ENCODE data around the gene MYO7B.

The MYO7B gene

DNA sequence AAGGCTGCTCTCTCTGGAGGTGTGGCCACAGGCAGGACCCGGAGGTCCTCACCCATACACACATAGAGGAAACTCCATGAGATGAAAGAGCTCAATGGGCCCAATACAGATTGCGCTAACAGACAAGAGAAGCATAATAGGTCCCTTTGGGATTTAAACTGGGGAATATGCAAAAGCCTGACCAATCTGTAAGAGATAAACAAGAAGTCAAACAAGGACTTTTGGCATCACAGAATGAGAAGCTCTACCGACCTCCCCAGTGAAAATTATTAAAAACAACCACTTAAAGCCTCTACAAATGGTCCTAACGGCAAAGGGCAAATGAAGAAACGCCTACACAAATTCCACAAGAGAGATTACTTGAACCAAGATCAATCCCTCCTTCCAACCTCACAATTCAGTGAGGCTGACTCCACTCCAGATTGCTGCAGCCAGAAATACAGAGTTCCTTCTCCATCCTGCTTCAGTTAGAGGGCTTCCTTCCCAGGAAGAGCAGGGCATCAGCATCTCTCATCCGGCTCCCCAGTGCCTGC is 20.0 kb upstream of the MYO7B start:
- no CpG with 5 or more reads among the region's 6 CpGs for WGBS, 2 donors (ENCODE audit: extremely low coverage in 2 of 2, insufficient read length in 2 of 2, insufficient replicate concordance in 1 of 2)

DNA sequence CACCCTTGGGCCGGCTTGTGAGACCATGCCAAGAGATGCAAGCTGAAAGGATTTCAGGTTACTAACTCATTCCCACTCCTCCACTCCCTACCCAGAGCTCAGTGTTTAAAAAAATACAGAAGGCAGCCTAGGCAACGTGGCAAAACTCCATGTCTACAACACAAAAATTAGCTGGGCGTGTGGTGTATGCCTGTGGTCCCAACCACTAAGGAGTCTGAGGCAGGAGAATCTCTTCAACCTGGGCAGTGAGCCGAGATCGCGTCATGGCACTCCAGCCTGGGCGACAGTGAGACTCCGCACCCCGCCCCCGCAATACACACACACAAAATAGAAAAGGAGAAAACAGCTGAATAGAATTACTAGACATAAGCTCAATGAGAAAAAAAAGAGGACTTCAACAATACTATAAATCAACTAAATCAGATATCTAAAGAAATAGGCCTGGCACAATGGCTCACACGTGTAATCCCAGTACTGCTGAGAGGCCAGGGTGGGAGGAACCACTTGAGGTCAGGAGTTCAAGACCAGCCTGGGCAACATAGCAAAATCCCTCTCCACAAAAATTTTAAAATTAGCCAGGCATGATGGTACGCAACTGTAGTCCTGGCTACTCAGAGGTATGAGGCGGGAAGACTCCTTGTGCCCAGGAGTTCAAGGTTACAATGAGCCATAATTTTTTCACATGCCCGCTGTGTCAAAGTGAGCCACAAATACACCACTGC is 19.3 kb upstream of the MYO7B start:
- H2AFZ ChIP-seq (ENCODE audit: low read length), result no peak overlapping the region
- no peak for DNase-seq (ENCODE audit: low spot score)
- H4K91ac ChIP-seq (ENCODE audit: low read depth, low read length, poor library complexity), result no peak overlapping the region
- H3K79me1 ChIP-seq (ENCODE audit: low read depth, low read length), result peaks cover 7% of the 10 kb centered on the region
- no peak overlapping the region for H4K8ac ChIP-seq (ENCODE audit: low read depth, low read length)
- H2BK12ac ChIP-seq (ENCODE audit: low read length), result no peak overlapping the region
- peaks cover 0 to 9% of the 10 kb centered on the region in 2 donors for H3K4me1 ChIP-seq (ENCODE audit: control insufficient read depth in 2 of 2, insufficient read depth in 1 of 2, low read depth in 1 of 2, low read length in 2 of 2)
- no CpG with 5 or more reads among the region's 14 CpGs for WGBS, 2 donors (ENCODE audit: extremely low coverage in 2 of 2, insufficient read length in 2 of 2, insufficient replicate concordance in 1 of 2)
- no peak overlapping the region for H3K18ac ChIP-seq (ENCODE audit: low read length)
- H3K36me3 ChIP-seq (replicated peaks in 1 of 2; ENCODE audit: control insufficient read depth in 2 of 2, insufficient read depth in 2 of 2, low read length in 2 of 2), result peaks cover 16 to 94% of the 10 kb centered on the region in 2 donors
- no peaks in the 10 kb centered on the region for H3K9me3 ChIP-seq (replicated peaks in 1 of 2; ENCODE audit: control insufficient read depth in 2 of 2, insufficient read depth in 1 of 2, low read depth in 1 of 2, low read length in 2 of 2)
- H3K27me3 ChIP-seq (ENCODE audit: control insufficient read depth in 3 of 3, insufficient read depth in 3 of 3, low read depth in 1 of 3, low read length in 3 of 3), result no peaks in the 10 kb centered on the region
- H2BK120ac ChIP-seq (ENCODE audit: low read depth, low read length), result no peak overlapping the region
- no peak overlapping the region for H3K4me3 ChIP-seq (ENCODE audit: low read length in 2 of 2)
- H2BK5ac ChIP-seq (ENCODE audit: low read length), result no peak overlapping the region
- no peak overlapping the region for H3K23ac ChIP-seq (ENCODE audit: low read depth, low read length, poor library complexity)
- no peak overlapping the region for H3K4me2 ChIP-seq (ENCODE audit: insufficient read depth, low read length, poor library complexity, severe bottlenecking)
- H3K27ac ChIP-seq (replicated peaks; ENCODE audit: low read length), result no peak overlapping the region
- no peak overlapping the region for H3K4ac ChIP-seq (ENCODE audit: low read length)
- H3K14ac ChIP-seq (ENCODE audit: low read length), result no peak overlapping the region
- no peak overlapping the region for H3K9ac ChIP-seq (ENCODE audit: low read depth, low read length, poor library complexity)
- no peak overlapping the region for H2BK15ac ChIP-seq (ENCODE audit: low read length)
- H2AK5ac ChIP-seq (ENCODE audit: low read depth, low read length), result no peak overlapping the region

More for the DNA sequence above, 20.0 kb upstream of the MYO7B start:
- H3K36me3 ChIP-seq (replicated peaks in 1 of 2; ENCODE audit: control insufficient read depth in 2 of 2, insufficient read depth in 2 of 2, low read length in 2 of 2), result peaks cover 17 to 95% of the 10 kb centered on the region in 2 donors
- H4K91ac ChIP-seq (ENCODE audit: low read depth, low read length, poor library complexity), result no peak overlapping the region
- no peak overlapping the region for H2AK5ac ChIP-seq (ENCODE audit: low read depth, low read length)
- no peak overlapping the region for H2AFZ ChIP-seq (ENCODE audit: low read length)
- H3K27me3 ChIP-seq (ENCODE audit: control insufficient read depth in 3 of 3, insufficient read depth in 3 of 3, low read depth in 1 of 3, low read length in 3 of 3), result no peaks in the 10 kb centered on the region
- H3K4me1 ChIP-seq (ENCODE audit: control insufficient read depth in 2 of 2, insufficient read depth in 1 of 2, low read depth in 1 of 2, low read length in 2 of 2), result peaks cover 0 to 9% of the 10 kb centered on the region in 2 donors
- H3K79me1 ChIP-seq (ENCODE audit: low read depth, low read length), result peaks cover 7% of the 10 kb centered on the region
- no peak overlapping the region for H3K4me3 ChIP-seq (ENCODE audit: low read length in 2 of 2)
- H3K9me3 ChIP-seq (replicated peaks in 1 of 2; ENCODE audit: control insufficient read depth in 2 of 2, insufficient read depth in 1 of 2, low read depth in 1 of 2, low read length in 2 of 2), result no peaks in the 10 kb centered on the region
- H3K14ac ChIP-seq (ENCODE audit: low read length), result no peak overlapping the region
- H3K23ac ChIP-seq (ENCODE audit: low read depth, low read length, poor library complexity), result no peak overlapping the region
- DNase-seq (ENCODE audit: low spot score), result no peak
- H2BK12ac ChIP-seq (ENCODE audit: low read length), result no peak overlapping the region
- H4K8ac ChIP-seq (ENCODE audit: low read depth, low read length), result no peak overlapping the region
- no peak overlapping the region for H3K4me2 ChIP-seq (ENCODE audit: insufficient read depth, low read length, poor library complexity, severe bottlenecking)
- H3K27ac ChIP-seq (replicated peaks; ENCODE audit: low read length), result no peak overlapping the region
- no peak overlapping the region for H3K4ac ChIP-seq (ENCODE audit: low read length)
- H2BK5ac ChIP-seq (ENCODE audit: low read length), result no peak overlapping the region
- H2BK15ac ChIP-seq (ENCODE audit: low read length), result no peak overlapping the region
- H2BK120ac ChIP-seq (ENCODE audit: low read depth, low read length), result no peak overlapping the region
- no peak overlapping the region for H3K9ac ChIP-seq (ENCODE audit: low read depth, low read length, poor library complexity)
- H3K18ac ChIP-seq (ENCODE audit: low read length), result no peak overlapping the region

DNA sequence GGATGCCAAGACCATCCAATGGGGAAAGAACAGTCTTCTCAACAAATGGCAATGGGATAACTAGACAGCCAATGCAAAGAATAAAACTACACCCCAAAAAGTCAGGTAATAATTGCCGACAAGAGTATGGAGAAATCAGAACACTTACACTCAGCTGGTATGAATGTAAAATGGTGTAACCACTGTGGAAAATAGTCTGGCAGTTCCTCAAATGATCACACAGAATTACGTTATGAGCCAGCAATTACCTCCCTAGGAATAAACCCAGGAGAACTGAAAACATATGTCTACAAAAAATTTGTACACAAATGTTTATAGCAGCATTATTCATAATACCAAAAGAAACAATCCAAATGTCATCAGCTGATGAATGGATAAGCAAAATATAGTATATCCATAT is 18.0 kb upstream of the MYO7B start:
- Histone ChIP-seq H2BK120ac (ENCODE audit: low read depth, low read length) (no peak overlapping the region), H3K79me1 (ENCODE audit: low read depth, low read length) (peaks cover 7% of the 10 kb centered on the region), H2BK15ac (ENCODE audit: low read length) (no peak overlapping the region), H3K9me3 (replicated peaks in 1 of 2; ENCODE audit: control insufficient read depth in 2 of 2, insufficient read depth in 1 of 2, low read depth in 1 of 2, low read length in 2 of 2) (no peaks in the 10 kb centered on the region), H3K23ac (ENCODE audit: low read depth, low read length, poor library complexity) (no peak overlapping the region), H3K14ac (ENCODE audit: low read length) (no peak overlapping the region), H3K4me2 (ENCODE audit: insufficient read depth, low read length, poor library complexity, severe bottlenecking) (no peak overlapping the region), H3K27me3 (ENCODE audit: control insufficient read depth in 3 of 3, insufficient read depth in 3 of 3, low read depth in 1 of 3, low read length in 3 of 3) (no peaks in the 10 kb centered on the region), H3K4me3 (ENCODE audit: low read length in 2 of 2) (no peak overlapping the region), H3K36me3 (replicated peaks in 1 of 2; ENCODE audit: control insufficient read depth in 2 of 2, insufficient read depth in 2 of 2, low read length in 2 of 2) (peaks cover 16 to 94% of the 10 kb centered on the region in 2 donors), H4K8ac (ENCODE audit: low read depth, low read length) (no peak overlapping the region), H2AK5ac (ENCODE audit: low read depth, low read length) (no peak overlapping the region), H3K27ac (replicated peaks; ENCODE audit: low read length) (no peak overlapping the region), H3K18ac (ENCODE audit: low read length) (no peak overlapping the region), H4K91ac (ENCODE audit: low read depth, low read length, poor library complexity) (no peak overlapping the region), H2AFZ (ENCODE audit: low read length) (no peak overlapping the region), H3K4ac (ENCODE audit: low read length) (no peak overlapping the region), H2BK5ac (ENCODE audit: low read length) (no peak overlapping the region), H3K9ac (ENCODE audit: low read depth, low read length, poor library complexity) (no peak overlapping the region), H3K4me1 (ENCODE audit: control insufficient read depth in 2 of 2, insufficient read depth in 1 of 2, low read depth in 1 of 2, low read length in 2 of 2) (peaks cover 0 to 9% of the 10 kb centered on the region in 2 donors), H2BK12ac (ENCODE audit: low read length) (no peak overlapping the region)
- no CpG with 5 or more reads among the region's 2 CpGs for WGBS, 2 donors (ENCODE audit: extremely low coverage in 2 of 2, insufficient read length in 2 of 2, insufficient replicate concordance in 1 of 2)
- no peak for DNase-seq (ENCODE audit: low spot score)

GRCh38 chr2:127520424-127520823 is 15.1 kb upstream of the MYO7B start:
- Histone ChIP-seq H3K9ac (ENCODE audit: low read depth, low read length, poor library complexity) (no peak overlapping the region), H2BK12ac (ENCODE audit: low read length) (no peak overlapping the region), H3K79me1 (ENCODE audit: low read depth, low read length) (peaks cover 2% of the 10 kb centered on the region), H3K23ac (ENCODE audit: low read depth, low read length, poor library complexity) (no peak overlapping the region), H2BK5ac (ENCODE audit: low read length) (no peak overlapping the region), H3K9me3 (replicated peaks in 1 of 2; ENCODE audit: control insufficient read depth in 2 of 2, insufficient read depth in 1 of 2, low read depth in 1 of 2, low read length in 2 of 2) (no peaks in the 10 kb centered on the region), H3K27me3 (ENCODE audit: control insufficient read depth in 3 of 3, insufficient read depth in 3 of 3, low read depth in 1 of 3, low read length in 3 of 3) (no peaks in the 10 kb centered on the region), H2BK120ac (ENCODE audit: low read depth, low read length) (no peak overlapping the region), H4K8ac (ENCODE audit: low read depth, low read length) (no peak overlapping the region), H3K14ac (ENCODE audit: low read length) (no peak overlapping the region), H3K36me3 (replicated peaks in 1 of 2; ENCODE audit: control insufficient read depth in 2 of 2, insufficient read depth in 2 of 2, low read length in 2 of 2) (peaks cover 13 to 85% of the 10 kb centered on the region in 2 donors), H3K18ac (ENCODE audit: low read length) (no peak overlapping the region), H2AFZ (ENCODE audit: low read length) (no peak overlapping the region), H3K4me2 (ENCODE audit: insufficient read depth, low read length, poor library complexity, severe bottlenecking) (no peak overlapping the region), H3K27ac (replicated peaks; ENCODE audit: low read length) (no peak overlapping the region), H2AK5ac (ENCODE audit: low read depth, low read length) (no peak overlapping the region), H4K91ac (ENCODE audit: low read depth, low read length, poor library complexity) (no peak overlapping the region), H2BK15ac (ENCODE audit: low read length) (no peak overlapping the region), H3K4me1 (ENCODE audit: control insufficient read depth in 2 of 2, insufficient read depth in 1 of 2, low read depth in 1 of 2, low read length in 2 of 2) (peaks cover 0 to 3% of the 10 kb centered on the region in 2 donors), H3K4me3 (ENCODE audit: low read length in 2 of 2) (no peak overlapping the region), H3K4ac (ENCODE audit: low read length) (no peak overlapping the region)
- no CpG with 5 or more reads among the region's 4 CpGs for WGBS, 2 donors (ENCODE audit: extremely low coverage in 2 of 2, insufficient read length in 2 of 2, insufficient replicate concordance in 1 of 2)
- DNase-seq (ENCODE audit: low spot score), result no peak
